ENCODE measurements around the gene BCL2L12.

BCL2L12 gene

DNA sequence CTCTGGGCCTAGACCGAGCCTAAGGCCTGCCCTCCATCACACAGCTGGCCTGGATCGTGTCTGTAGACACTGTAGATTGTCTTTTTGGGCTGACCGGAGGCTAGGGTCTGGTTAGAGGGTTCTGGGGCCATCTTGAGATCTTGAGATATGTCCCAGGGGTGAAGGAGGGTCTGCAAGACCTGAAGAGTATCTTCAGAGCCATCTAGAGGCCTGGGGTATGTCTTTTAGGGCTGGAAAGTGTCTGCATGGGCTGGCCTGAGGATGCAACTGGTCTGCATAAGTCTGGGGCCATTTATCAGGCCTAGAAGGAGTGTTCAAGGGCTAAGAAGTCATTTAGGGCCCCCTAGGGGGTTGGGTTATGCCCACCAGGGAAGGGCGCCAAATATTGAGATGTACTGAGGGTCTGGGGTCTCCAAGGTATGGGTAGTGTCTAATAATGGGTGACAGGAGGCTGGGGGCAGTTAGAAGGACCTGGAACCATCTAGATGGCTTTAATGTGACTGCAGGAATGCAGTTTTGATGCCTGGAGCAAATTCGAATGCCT is 23.2 kb upstream of the BCL2L12 start:
- no peak for DNase-seq (ENCODE audit: low spot score)

DNA sequence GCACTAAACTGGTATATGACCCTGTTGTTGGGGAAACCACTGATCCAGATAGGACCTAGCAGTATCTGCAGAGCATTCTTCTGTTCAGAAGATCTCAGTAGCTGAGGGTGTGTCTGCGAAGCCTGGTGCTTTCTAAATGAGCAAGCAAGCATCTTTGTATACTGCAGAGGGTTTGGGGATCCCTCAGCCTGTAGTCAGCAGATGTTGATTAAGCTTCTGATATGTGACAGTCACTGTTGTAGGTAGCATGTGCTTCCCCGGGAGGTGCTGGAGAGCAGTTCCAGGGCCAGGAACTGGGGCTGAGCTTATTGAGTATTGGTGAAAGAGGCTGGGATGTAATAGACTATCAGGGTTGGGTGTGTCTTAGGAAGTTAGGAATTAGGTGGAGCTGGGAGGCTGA is 22.3 kb upstream of the BCL2L12 start:
- DNase-seq (ENCODE audit: low spot score) = no peak

DNA sequence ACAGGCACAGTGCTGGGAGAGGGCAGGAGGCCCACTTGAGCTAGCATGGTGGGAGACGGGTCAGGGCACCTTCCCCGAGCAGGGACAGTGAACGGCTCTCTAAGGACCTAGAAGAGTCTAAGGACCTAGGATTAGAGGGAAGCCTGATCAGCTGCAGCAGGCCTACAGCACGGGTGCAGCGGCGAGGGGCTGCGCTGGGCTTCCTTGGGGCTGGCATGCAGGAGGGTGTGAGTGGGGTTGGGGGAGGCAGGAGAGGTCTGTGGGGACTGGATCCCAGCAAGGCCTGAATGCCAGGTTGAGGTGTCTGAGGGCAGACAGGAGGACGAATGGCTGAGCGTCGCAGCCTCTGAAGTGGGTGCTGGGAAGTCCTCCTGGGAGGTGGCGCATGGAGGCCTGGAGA is 20.1 kb upstream of the BCL2L12 start:
- no peak for DNase-seq (ENCODE audit: low spot score)

DNA sequence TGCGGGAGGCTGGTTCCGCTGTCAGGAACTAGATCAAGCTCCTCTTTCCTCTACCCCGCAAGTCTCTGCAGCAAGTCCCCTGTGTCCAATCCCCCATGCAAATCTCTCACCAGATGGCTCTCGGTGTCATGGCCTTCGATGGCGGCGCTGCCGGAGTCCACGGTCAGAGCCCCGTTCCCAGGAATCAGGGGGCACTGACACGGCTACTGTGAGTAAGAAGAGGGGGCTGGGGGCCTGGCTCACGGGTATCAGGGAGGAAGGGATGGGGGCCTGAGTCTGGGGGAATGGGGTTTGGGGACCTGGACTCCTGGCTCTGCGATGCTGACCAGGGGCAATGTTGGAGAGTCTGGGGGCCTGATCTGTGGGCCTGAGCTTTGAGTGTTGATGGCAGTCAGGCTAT is 19.7 kb upstream of the BCL2L12 start:
- DNase-seq (ENCODE audit: low spot score) = no peak

DNA sequence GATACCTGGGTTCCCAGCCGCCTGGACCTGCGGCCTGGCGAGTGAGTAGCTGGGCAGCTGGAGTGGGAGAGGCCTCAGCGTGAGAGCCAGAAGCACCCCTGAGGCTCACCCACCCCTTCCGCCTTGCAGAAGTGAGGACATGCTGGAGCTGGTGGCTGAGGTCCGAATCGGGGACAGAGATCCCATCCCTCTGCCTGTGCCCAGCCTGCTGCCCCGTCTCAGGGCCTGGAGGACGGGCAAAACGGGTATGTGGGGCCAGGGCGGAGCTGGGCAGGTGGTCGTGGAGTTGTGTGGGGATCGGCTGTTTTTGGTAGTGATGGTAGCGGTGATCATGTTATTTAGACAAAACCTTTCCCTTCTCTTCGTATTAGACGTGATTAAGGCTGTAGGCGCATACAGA is 19.1 kb upstream of the BCL2L12 start:
- DNase-seq (ENCODE audit: low spot score) = no peak

DNA sequence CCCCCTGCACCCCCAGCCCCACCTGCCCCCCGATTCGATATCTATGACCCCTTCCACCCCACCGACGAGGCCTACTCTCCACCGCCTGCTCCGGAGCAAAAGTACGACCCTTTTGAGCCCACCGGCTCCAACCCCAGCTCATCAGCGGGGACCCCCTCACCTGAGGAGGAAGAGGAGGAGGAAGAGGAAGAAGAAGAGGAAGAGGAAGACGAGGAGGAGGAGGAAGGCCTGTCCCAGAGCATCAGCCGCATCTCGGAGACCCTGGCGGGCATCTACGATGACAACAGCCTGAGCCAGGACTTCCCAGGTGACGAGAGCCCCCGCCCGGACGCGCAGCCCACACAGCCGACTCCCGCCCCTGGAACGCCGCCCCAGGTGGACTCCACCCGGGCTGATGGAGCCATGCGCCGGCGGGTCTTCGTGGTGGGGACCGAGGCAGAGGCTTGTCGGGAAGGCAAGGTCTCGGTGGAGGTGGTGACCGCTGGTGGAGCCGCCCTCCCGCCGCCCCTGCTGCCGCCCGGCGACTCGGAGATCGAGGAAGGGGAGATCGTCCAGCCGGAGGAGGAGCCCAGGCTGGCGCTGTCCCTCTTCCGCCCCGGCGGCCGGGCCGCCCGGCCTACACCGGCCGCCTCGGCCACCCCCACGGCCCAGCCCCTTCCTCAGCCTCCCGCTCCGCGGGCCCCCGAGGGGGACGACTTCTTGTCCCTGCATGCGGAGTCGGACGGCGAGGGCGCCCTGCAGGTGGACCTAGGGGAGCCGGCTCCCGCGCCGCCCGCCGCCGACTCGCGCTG is 14.5 kb upstream of the BCL2L12 start:
- DNase-seq (ENCODE audit: low spot score) = no peak

DNA sequence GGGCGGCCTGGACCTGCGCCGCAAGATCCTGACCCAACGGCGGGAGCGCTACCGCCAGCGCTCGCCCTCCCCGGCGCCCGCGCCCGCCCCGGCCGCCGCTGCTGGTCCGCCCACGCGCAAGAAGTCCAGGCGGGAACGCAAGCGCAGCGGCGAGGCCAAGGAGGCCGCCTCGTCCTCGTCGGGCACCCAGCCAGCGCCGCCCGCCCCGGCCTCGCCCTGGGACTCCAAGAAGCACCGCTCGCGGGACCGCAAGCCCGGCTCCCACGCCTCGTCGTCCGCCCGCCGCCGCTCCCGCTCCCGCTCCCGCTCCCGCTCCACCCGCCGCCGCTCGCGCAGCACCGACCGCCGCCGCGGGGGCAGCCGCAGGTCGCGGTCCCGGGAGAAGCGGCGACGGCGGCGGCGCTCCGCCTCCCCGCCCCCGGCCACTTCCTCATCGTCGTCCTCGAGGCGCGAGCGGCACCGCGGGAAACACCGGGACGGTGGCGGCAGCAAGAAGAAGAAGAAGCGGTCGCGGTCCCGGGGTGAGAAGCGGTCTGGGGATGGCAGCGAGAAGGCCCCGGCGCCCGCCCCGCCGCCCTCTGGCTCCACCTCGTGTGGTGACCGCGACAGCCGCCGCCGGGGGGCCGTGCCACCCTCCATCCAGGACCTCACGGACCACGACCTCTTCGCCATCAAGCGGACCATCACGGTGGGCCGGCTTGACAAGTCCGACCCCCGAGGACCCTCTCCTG is 13.7 kb upstream of the BCL2L12 start:
- no peak for DNase-seq (ENCODE audit: low spot score)

DNA sequence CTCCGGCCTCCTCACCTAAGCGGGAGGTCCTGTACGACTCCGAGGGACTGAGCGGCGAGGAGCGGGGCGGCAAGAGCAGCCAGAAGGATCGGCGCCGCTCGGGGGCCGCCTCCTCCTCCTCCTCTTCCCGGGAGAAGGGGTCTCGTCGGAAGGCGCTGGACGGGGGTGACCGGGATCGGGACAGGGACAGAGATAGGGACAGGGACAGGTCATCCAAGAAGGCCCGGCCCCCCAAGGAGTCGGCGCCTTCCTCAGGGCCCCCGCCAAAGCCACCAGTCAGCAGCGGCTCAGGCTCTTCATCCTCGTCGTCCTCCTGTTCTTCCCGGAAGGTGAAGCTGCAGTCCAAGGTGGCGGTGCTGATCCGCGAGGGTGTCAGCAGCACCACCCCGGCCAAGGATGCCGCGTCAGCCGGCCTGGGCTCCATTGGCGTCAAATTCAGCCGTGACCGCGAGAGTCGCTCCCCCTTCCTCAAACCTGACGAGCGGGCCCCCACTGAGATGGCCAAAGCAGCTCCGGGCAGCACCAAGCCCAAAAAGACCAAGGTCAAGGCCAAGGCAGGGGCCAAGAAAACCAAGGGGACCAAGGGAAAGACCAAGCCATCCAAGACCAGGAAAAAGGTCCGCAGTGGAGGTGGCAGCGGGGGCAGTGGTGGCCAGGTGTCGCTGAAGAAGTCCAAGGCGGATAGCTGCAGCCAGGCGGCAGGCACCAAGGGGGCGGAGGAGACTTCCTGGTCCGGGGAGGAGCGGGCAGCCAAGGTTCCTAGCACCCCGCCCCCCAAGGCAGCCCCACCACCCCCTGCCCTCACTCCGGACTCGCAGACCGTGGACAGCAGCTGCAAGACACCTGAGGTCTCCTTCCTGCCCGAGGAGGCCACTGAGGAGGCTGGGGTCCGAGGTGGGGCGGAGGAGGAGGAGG is 12.9 kb upstream of the BCL2L12 start:
- no peak for DNase-seq (ENCODE audit: low spot score)

DNA sequence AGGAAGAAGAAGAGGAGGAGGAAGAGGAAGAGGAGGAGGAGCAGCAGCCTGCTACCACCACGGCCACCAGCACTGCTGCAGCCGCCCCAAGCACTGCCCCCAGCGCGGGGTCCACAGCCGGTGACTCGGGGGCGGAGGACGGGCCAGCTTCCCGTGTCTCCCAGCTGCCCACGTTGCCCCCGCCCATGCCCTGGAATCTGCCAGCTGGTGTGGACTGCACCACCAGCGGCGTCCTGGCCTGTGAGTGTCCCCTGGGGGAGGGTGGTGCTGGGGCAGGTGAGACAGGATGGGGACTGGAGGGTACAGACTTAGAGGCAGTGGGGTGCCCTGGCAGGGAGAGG is 12.3 kb upstream of the BCL2L12 start:
- DNase-seq (ENCODE audit: low spot score) = no peak

DNA sequence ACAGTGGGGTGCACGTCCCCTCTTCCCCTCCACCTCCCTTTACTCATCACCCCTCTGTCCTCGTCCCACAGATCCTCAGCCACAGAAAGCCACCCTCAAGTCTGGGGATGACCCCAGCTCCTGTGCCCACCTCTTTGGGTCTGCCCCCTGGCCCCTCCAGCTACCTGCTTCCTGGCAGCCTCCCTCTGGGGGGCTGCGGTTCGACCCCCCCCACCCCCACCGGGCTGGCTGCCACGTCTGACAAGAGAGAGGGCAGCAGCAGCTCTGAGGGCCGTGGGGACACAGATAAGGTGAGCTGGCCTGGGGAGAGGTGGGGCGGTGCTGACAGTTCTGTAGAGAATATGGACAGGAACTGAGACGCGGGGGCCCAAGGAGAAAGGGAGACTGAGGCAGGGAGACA is 11.2 kb upstream of the BCL2L12 start:
- DNase-seq (ENCODE audit: low spot score) = no peak

DNA sequence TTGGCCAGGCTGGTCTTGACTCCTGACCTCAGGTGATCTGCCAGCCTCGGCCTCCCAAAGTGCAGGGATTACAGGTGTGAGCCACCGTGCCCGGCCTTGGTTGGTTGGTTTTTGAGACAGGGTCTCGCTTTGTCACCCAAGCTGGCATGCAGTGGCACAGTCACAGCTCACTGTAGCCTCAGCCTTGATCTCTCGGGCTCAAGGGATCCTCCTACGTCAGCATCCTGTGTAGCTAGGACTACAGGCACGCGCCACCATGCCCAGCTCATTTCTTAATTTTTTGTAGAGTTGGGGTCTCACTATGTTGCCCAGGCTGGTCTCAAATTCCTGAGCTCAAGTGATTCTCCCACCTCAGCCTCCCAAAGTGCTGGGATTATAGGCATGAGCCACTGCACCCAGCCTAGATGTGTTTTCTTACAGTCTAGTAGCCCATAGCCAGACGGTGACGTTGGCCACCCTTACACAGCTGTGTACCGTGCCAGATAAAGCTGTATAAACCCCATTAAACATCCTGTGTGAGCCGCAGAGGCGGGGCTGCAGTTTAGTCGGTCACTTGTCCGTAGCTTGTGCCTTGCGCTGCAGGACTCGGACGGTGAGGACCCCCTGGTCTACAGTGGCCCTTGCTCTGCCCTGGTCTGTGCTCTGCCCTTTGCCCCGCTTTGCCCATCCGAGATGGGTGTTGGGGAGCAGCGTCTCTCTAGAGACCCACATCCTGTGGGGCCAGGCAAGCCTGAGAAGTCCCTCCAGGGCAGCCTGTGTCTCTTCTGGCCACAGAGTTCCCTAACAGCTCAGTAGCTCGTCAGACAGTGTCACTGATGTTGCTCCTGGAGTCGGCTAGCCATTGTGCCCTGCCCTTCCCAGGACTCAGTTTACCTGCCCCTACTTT is 9.9 kb upstream of the BCL2L12 start:
- DNase-seq (ENCODE audit: low spot score) = no peak

DNA sequence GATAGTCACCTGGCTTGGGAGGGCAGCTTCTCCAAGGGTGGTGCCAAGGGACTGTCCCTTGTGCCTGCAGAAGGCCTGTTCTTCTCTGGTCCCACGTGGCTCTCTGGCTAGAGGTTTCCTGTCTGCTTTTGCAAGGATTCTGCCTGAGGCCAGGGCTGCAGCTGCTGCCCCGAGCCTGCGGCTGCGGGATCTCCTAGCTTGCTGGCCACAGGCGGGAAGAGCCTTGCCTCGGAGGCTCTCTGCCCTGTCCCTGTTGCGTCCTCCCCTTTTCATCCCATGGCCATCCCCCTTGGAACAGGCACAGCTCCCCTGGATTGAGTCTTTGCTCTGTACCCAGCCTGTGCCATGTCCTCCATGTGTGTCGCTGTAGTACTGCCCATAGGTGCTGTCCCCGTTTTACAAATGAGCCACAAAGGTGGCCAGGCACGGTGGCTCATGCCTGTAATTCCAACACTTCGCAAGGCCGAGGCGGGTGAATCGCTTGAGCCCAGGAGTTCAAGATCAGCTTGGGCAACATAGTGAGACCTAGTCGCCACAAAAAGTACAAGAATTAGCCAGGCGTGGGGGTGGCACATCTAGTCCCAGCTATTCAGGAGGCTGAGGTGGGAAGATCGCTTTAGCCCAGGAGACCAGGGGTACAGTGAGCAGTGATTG is 9.2 kb upstream of the BCL2L12 start:
- DNase-seq (ENCODE audit: low spot score) = no peak

DNA sequence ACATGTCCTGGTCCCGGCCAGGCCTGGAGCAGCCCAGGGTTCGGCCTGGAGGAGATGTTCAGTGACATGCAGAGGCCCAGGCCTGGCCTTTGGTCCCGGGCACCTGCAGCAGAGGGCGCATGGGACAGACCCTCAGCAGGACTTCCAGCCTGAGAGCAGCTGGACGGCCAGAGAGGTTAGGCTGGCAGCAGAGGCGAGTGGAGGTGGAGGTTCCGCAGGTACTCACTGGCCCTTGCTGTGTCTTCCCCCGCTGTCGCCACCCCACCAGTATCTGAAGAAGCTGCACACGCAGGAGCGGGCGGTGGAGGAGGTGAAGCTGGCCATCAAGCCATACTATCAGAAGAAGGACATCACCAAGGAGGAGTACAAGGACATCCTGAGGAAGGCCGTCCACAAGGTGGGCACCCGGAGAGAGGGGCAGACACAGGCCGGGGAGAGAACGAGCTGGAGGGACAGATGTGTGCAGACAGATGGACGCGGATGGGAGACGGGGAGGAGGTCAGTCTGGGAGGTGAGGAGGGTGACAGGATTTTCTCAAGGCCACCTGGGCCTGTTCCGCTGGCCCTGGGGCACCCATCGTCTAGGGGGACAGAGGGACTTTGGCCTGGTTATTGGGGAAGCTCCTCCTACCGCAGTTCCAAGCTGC is 8.1 kb upstream of the BCL2L12 start:
- DNase-seq (ENCODE audit: low spot score) = no peak

DNA sequence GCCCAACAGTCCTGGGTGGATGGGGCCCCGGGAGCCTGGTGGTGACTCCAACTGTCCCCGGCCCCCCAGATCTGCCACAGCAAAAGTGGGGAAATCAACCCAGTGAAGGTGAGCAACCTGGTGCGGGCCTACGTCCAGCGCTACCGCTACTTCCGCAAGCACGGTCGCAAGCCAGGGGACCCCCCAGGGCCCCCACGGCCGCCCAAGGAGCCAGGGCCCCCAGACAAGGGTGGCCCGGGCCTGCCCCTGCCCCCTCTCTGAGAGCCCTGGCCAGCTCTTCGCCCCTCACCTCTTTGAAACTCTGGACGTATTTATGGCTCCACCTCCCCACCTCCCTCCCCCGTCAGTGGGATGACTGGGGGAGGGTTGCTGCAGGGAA is 7.6 kb upstream of the BCL2L12 start:
- DNase-seq (ENCODE audit: low spot score) = no peak

DNA sequence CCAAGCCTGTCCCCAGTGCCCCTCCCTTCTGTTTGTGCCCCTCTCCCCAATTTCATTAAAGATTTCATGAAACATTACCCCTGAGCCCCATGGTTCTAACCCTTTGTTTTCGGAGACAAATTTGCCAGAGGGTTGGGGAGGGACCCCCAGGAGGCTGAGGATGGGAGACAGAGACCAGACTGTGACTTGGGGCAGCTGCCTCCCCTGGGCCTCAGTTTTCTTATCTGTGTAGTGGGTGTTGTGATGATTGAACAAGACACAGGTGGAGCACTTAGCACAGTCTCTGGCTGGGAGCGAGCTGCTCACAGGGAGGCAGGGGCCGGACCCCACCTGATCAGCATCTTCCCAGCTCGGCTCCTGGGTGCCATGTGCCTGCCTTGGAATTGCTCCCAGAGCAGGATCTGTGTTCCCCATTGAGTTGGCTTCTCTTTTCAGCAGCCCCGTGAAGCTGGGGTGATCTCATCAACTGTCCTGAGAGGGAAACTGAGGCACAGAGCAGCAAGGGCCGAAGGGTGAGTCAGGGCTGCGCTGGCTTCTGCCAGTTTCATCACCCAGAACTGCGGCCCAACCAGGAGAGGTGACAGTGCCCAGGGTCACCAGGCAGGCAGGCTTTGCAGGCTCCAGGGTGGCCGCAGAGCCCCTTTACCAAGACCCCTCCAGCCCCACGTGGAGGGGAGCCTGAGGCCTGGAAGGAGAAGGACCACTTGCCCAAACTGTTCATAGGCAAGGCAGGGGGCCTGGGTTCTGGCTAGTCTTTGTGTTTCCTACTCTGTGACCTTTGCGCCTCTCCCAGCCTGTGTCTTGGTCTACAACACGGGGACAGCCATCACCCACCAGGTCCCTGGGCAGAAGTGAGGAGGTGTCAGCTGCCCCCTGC is 6.9 kb upstream of the BCL2L12 start:
- DNase-seq (ENCODE audit: low spot score) = no peak

DNA sequence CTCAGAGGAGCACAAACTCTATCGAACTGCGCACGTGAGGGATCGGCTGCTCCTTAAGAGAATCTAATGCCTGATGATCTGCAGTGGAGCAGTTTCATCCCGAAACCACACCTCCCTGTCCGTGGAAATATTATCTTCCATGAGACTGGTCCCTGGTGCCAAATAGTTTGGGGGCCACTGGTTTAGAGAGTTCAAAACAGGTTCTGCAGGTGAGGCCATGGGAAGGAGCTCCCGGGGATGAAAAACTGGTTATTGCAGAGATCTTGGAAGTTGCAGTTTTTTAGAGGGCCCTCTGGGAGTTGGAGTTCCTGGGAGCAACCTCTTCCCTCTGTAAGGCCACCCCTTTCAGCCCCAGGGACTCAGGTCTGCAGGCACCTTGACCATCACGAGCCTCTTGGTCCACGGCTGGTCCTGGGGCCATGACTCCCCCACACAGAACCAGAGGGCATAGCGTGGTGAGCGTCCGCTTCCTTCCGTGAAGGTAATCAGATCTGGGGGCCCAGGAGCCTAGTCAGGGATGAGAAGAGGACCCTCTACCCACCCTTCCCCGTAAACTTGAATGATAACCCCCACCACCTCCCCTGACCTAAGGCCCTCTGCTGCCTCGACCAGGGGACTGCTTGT is 5.3 kb upstream of the BCL2L12 start:
- no peak for DNase-seq (ENCODE audit: low spot score)

DNA sequence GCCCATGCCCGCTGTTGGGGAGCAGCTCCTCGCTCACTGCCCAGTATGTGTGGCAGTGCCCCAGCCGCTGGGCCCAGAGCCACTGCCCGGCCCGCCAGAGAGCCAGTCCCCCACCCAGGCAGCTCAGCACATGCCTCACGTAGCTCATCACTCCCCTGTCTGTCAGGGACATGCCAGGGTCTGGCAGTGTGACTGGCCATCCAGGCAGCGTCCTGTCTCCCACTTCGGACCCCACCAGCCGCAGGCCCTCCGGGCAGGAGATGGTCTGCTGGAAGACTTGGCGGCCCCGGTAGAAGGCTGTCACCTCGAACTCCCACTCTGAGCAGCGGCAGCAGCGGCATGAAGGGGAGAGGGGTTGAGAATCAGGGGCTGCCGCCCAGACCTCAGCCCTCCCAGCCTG is 3.7 kb upstream of the BCL2L12 start:
- DNase-seq (ENCODE audit: low spot score) = no peak

DNA sequence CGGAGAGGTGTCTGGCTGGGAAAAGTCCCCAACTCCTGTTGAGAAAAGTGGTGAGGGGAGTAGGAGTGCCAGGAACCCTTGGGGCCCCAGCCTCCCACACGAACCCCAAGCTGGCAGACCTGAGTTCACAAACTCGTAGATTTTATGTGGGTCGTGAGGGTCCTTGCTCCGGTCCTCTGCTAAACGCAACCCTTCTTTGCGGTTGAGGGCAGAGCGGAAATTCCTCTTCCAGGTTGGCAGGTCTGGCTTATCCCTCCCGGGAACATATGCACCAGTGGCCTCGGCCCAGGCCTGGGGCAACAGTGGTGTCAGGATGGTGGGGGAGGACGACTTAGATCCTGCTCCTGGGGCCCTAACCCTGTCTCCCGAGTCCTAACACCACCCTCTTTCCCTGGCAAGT is 2.5 kb upstream of the BCL2L12 start:
- DNase-seq (ENCODE audit: low spot score) = no peak

Measured in CD4-positive, alpha-beta T cell treated with Interleukin-6 at 100 ng/mL for 8 hours (primary cell).